ENCODE measurements around the gene C6orf89.

Gene C6orf89

DNA sequence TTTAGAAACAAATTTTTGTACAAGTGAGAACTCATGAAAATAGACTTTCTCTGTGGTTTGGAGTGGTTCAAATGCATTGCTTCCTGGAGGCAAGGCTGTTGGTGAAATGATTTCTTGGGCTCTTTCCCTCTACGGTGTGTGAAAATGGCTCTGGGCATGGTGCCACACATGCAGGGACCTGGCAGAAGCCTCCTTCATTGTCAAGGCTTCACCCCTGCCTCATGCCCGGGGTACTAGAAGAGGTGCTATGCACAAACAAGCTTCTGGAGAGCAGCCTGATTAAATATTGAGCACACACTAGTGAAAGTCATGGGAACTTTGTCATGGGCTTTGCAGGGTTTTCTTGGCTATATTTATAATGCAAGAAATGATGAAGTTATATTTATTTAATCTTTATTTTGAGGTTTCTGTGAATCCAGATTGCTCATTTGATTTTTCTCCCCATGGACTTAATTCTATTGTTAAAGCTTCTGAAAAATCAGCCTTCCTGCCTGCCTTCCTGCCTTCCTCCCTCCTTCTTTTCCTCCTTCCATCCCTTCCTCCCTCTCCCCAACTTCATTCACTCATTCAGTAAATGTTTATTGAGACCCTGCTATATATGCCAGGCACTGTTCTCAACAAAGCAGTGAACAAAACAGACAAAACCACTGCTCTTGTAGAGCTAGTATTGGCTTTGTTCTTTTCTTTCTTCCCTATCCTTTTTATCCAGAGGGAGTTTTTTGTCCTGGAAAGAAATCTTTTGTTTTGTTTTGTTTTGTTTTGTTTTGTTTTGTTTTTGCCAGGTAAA is 21.0 kb downstream of the C6orf89 start:
- TF ChIP-seq, protein P1, sequence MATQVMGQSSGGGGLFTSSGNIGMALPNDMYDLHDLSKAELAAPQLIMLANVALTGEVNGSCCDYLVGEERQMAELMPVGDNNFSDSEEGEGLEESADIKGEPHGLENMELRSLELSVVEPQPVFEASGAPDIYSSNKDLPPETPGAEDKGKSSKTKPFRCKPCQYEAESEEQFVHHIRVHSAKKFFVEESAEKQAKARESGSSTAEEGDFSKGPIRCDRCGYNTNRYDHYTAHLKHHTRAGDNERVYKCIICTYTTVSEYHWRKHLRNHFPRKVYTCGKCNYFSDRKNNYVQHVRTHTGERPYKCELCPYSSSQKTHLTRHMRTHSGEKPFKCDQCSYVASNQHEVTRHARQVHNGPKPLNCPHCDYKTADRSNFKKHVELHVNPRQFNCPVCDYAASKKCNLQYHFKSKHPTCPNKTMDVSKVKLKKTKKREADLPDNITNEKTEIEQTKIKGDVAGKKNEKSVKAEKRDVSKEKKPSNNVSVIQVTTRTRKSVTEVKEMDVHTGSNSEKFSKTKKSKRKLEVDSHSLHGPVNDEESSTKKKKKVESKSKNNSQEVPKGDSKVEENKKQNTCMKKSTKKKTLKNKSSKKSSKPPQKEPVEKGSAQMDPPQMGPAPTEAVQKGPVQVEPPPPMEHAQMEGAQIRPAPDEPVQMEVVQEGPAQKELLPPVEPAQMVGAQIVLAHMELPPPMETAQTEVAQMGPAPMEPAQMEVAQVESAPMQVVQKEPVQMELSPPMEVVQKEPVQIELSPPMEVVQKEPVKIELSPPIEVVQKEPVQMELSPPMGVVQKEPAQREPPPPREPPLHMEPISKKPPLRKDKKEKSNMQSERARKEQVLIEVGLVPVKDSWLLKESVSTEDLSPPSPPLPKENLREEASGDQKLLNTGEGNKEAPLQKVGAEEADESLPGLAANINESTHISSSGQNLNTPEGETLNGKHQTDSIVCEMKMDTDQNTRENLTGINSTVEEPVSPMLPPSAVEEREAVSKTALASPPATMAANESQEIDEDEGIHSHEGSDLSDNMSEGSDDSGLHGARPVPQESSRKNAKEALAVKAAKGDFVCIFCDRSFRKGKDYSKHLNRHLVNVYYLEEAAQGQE (IDR thresholded peaks at IDR 0.05; ENCODE audit: insufficient read depth in 1 of 2, low read depth in 2 of 2, low read length in 2 of 2), result no peak
- TF ChIP-seq TAF1 (IDR thresholded peaks at IDR 0.05; ENCODE audit: borderline replicate concordance, insufficient read depth, low read length) (no peak), POLR2AphosphoS5 (IDR thresholded peaks at IDR 0.05; ENCODE audit: low read depth, low read length) (no peak), SIN3A (IDR thresholded peaks at IDR 0.05; ENCODE audit: borderline replicate concordance, insufficient read depth, low read length) (no peak), FOXP2 (optimal IDR thresholded peaks at IDR 0.05; ENCODE audit: borderline replicate concordance, extremely low read depth, extremely low read length, insufficient read depth) (no peak)

DNA sequence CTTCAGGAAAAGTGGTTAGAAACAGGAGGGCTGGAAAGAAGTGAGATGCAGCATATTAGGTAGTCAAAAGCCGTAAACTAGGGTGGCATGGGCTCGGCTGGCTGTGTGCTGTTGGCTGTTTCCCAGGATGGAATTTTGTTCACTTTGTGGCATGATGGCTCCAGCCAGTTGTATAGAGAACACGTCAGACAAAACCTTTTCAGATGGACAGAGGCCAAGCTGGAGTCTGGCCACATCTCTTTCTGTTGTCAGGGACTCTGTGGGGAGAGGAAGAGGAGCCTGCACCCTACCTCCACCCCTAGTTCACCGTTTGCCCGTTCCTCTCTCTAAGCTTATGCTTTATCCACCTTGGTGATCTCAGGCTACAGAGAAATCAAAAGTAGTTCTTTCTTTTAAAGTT is 22.0 kb downstream of the C6orf89 start:
- no peak for TF ChIP-seq SIN3A (IDR thresholded peaks at IDR 0.05; ENCODE audit: borderline replicate concordance, insufficient read depth, low read length)
- TF ChIP-seq, protein P1 (IDR thresholded peaks at IDR 0.05; ENCODE audit: insufficient read depth in 1 of 2, low read depth in 2 of 2, low read length in 2 of 2), result no peak
- TF ChIP-seq TAF1 (IDR thresholded peaks at IDR 0.05; ENCODE audit: borderline replicate concordance, insufficient read depth, low read length), result no peak
- no peak for TF ChIP-seq POLR2AphosphoS5 (IDR thresholded peaks at IDR 0.05; ENCODE audit: low read depth, low read length)
- no peak for TF ChIP-seq FOXP2 (optimal IDR thresholded peaks at IDR 0.05; ENCODE audit: borderline replicate concordance, extremely low read depth, extremely low read length, insufficient read depth)

DNA sequence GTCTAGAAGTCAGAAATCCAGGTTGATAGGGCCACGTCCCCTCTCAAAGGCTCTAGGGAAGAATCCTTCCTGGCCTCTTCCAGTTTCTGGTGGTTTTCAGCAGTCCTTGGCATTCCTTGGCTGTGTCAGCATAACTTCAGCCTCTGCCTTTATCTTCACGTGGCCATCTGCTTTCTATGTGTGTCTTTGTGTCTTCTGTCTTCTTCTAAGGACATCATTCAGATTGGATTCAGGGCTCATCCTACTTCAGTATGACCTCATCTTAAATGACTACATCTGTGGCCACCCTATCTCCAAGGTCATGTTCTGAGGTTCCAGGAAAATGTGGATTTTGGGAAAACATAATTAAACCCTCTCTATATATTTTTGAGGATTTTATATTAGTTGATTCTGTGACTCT is 23.0 kb downstream of the C6orf89 start:
- no peak for TF ChIP-seq FOXP2 (optimal IDR thresholded peaks at IDR 0.05; ENCODE audit: borderline replicate concordance, extremely low read depth, extremely low read length, insufficient read depth)
- TF ChIP-seq SIN3A (IDR thresholded peaks at IDR 0.05; ENCODE audit: borderline replicate concordance, insufficient read depth, low read length), result no peak
- TF ChIP-seq, protein P1 (IDR thresholded peaks at IDR 0.05; ENCODE audit: insufficient read depth in 1 of 2, low read depth in 2 of 2, low read length in 2 of 2), result no peak
- no peak for TF ChIP-seq POLR2AphosphoS5 (IDR thresholded peaks at IDR 0.05; ENCODE audit: low read depth, low read length)
- TF ChIP-seq TAF1 (IDR thresholded peaks at IDR 0.05; ENCODE audit: borderline replicate concordance, insufficient read depth, low read length), result no peak

DNA sequence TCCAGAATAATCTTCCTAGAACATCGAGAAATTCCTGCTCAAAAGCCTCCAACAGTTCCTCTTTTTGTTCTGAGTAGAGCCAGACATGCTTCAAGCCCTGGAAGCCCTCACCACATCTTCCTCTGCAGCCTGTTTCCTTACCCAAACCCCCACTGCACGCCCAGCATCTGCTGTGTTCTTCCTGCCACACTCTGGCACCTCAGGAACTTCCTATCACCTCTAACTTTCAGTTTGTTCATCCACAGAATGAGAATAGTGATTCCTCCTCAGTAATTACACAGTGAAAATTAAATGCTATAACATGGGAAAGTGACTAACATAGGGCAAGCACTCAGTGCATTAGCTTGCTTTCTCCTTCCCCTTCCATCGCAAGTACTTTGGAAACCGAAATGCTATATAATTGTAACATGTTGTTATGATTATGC is 26.3 kb downstream of the C6orf89 start:
- TF ChIP-seq POLR2AphosphoS5 (IDR thresholded peaks at IDR 0.05; ENCODE audit: low read depth, low read length) (no peak), FOXP2 (optimal IDR thresholded peaks at IDR 0.05; ENCODE audit: borderline replicate concordance, extremely low read depth, extremely low read length, insufficient read depth) (no peak), TAF1 (IDR thresholded peaks at IDR 0.05; ENCODE audit: borderline replicate concordance, insufficient read depth, low read length) (no peak), SIN3A (IDR thresholded peaks at IDR 0.05; ENCODE audit: borderline replicate concordance, insufficient read depth, low read length) (no peak)
- TF ChIP-seq, protein P1 (IDR thresholded peaks at IDR 0.05; ENCODE audit: insufficient read depth in 1 of 2, low read depth in 2 of 2, low read length in 2 of 2), result no peak
